SU-DHL-6 (cell line): Measurements from ENCODE around the gene CEL.

Experiments
- CTCF ChIP-seq: fragments of 200-600 bp; sonication (generic); IDR thresholded peaks from one replicate; pipeline ENCODE4 v1.5.1; 2017; ENCODE audit warnings: antibody characterized with exemption, mild to moderate bottlenecking, low read length, moderate library complexity; ENCODE audit not compliant: insufficient read depth, poor library complexity, severe bottlenecking
- EZH2phosphoT487 ChIP-seq: fragments of 200-600 bp; sonication (generic), shearing (Covaris generic); conservative IDR thresholded peaks from 2 replicates; pipeline ENCODE4 v1.6.1; 2018; ENCODE audit warnings: mild to moderate bottlenecking, antibody characterized with exemption, low read length, moderate library complexity, mixed read lengths

- no peak for TF ChIP-seq CTCF
- TF ChIP-seq EZH2phosphoT487 = no peak
Measured at GRCh38 chr9:133113949-133114885, 52.4 kb downstream of the CEL start.
